Transverse colon (tissue), 4 donors: ENCODE results near the gene RAB11FIP5. TPM values are rescaled to one million over a fixed set of nuclear protein-coding genes. Genes with fewer than 3 reads are reported as not detected.

Source experiments
- DNase-seq: peaks from one replicate; pipeline ENCODE4 v3.0.0-alpha.2; 2019
- H3K27ac ChIP-seq, 4 donors: fragments of 200-600 bp; sonication (generic); 2 replicates each; pipeline ENCODE4 v1.5.1; 2016 to 2018; ENCODE audit warnings: inconsistent platforms in 4 of 4
- H3K27me3 ChIP-seq: fragments of 200-600 bp; sonication (generic); 2 replicates; pipeline ENCODE4 v1.5.1; 2017; ENCODE audit warnings: inconsistent platforms
- H3K36me3 ChIP-seq, 4 donors: fragments of 200-600 bp; sonication (generic); 2 replicates each; pipeline ENCODE4 v1.5.1; 2017 to 2019; ENCODE audit warnings: inconsistent platforms in 4 of 4
- H3K4me1 ChIP-seq, 4 donors: fragments of 200-600 bp; sonication (generic); 2 replicates each; pipeline ENCODE4 v1.5.1; 2017 to 2020; ENCODE audit warnings: inconsistent platforms in 4 of 4
- H3K4me3 ChIP-seq, 4 donors: fragments of 200-600 bp; sonication (generic); 1 replicate in 1 of 4; 2 replicates in 3 of 4; pipeline versions ENCODE4 v1.5.1 to v1.6.1; 2017 to 2019; ENCODE audit warnings: inconsistent platforms in 4 of 4
- H3K9me3 ChIP-seq, 2 donors: fragments of 200-600 bp; sonication (generic); 2 replicates each; pipeline ENCODE4 v1.5.1; 2017 to 2019; ENCODE audit warnings: inconsistent platforms in 2 of 2
- EP300 ChIP-seq: sonication (generic); formaldehyde crosslinking; IDR thresholded peaks from one replicate; pipeline ENCODE4 v1.6.1; 2017; ENCODE audit warnings: antibody characterized with exemption, low read depth
- POLR2A ChIP-seq: fragments of 450-650 bp; IDR thresholded peaks from one replicate; pipeline ENCODE4 v1.6.1; 2016; ENCODE audit warnings: antibody characterized with exemption, mild to moderate bottlenecking, moderate library complexity
- POLR2AphosphoS5 ChIP-seq, 3 donors: sonication (generic); formaldehyde crosslinking; IDR thresholded peaks; one replicate each; pipeline ENCODE4 v1.6.1; 2016; ENCODE audit warnings: antibody characterized with exemption in 3 of 3
- WGBS, 2 donors: methylation state at CpG; one replicate each; pipeline ENCODE4 v1.1.5; 2018; ENCODE audit warnings: low coverage in 1 of 2; 5-methylcytosine and 5-hydroxymethylcytosine counted together
- in situ Hi-C, 4 donors: fragments of 200-750 bp; cut with MboI; loops; one replicate each; pipeline versions ENCODE4 v1.15.0 to v1.15.1; 2017; ENCODE audit warnings: low sequenced_read_pairs in 3 of 4, low pct_ligation_motif_present in 1 of 4, low pct_unique_long_range_greater_than_20kb in 1 of 4
- intact Hi-C: fragments of 100-400 bp; cut with DNase I; formaldehyde crosslinking; loops from one replicate; pipeline ENCODE4 v1.15.1; 2023; ENCODE audit warnings: low total_unique reads
- total RNA-seq, 4 donors: library from RNA; depleted of rRNA; stranded (reverse); fragments of >200 nt; gene quantifications; one replicate each; pipeline ENCODE4 v1.1.0, GENCODE V29; 2016
- TF ChIP-seq, protein P1 (sequence below), 5 experiments: fragments of 200-600 bp in 3 of 5; fragments of 450-650 bp in 2 of 5; sonication (generic) in 3 of 5; IDR thresholded peaks; 1 replicate in 2 of 5; 2 replicates in 3 of 5; pipeline ENCODE4 v1.5.1; 2016 to 2017; ENCODE audit warnings: antibody characterized with exemption in 5 of 5, inconsistent platforms in 3 of 5, mild to moderate bottlenecking in 2 of 5, moderate library complexity in 1 of 5

Gene RAB11FIP5
- total RNA-seq, 4 donors from 2014 or later, result 22.7 to 31.0 (median 26.9) TPM

- intact Hi-C loops, result no loop called here
- no peaks in the 10 kb centered on the region for H3K27me3 ChIP-seq
- H3K27ac ChIP-seq, result no peak overlapping the region
- H3K9me3 ChIP-seq, result peaks cover 0 to 7% of the 10 kb centered on the region in 2 donors
- no peak for TF ChIP-seq EP300
- TF ChIP-seq, protein P1, sequence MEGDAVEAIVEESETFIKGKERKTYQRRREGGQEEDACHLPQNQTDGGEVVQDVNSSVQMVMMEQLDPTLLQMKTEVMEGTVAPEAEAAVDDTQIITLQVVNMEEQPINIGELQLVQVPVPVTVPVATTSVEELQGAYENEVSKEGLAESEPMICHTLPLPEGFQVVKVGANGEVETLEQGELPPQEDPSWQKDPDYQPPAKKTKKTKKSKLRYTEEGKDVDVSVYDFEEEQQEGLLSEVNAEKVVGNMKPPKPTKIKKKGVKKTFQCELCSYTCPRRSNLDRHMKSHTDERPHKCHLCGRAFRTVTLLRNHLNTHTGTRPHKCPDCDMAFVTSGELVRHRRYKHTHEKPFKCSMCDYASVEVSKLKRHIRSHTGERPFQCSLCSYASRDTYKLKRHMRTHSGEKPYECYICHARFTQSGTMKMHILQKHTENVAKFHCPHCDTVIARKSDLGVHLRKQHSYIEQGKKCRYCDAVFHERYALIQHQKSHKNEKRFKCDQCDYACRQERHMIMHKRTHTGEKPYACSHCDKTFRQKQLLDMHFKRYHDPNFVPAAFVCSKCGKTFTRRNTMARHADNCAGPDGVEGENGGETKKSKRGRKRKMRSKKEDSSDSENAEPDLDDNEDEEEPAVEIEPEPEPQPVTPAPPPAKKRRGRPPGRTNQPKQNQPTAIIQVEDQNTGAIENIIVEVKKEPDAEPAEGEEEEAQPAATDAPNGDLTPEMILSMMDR (IDR thresholded peaks at IDR 0.05), result no peak
- no peak for TF ChIP-seq POLR2AphosphoS5 (IDR thresholded peaks at IDR 0.05)
- H3K4me1 ChIP-seq, result no peaks in the 10 kb centered on the region
- H3K4me3 ChIP-seq, result no peak overlapping the region
- DNase-seq, result no peak
- 82 to 88% methylated on average over 1 to 6 of the region's 6 CpGs for whole genome bisulfite sequencing, 2 donors
- in situ Hi-C loops, result no loop called here
- H3K36me3 ChIP-seq, result peaks cover 0 to 16% (median 3%) of the 10 kb centered on the region in 4 donors
Measured at GRCh38 chr2:73053316-73054114, 59.2 kb downstream of the RAB11FIP5 start.

GRCh38 chr2:73050121-73050545 is 62.6 kb downstream of the RAB11FIP5 start:
- 96 to 100% methylated on average over 1 to 6 of the region's 6 CpGs for WGBS, 2 donors
- intact Hi-C loops (no loop called here), in situ Hi-C loops (no loop called here)
- Histone ChIP-seq H3K4me1 (no peaks in the 10 kb centered on the region), H3K9me3 (no peaks in the 10 kb centered on the region), H3K4me3 (no peak overlapping the region), H3K36me3 (no peaks in the 10 kb centered on the region), H3K27ac (no peak overlapping the region), H3K27me3 (no peaks in the 10 kb centered on the region)
- no peak for DNase-seq
- TF ChIP-seq, protein P1 (IDR thresholded peaks at IDR 0.05), result no peak
- no peak for TF ChIP-seq EP300
- TF ChIP-seq POLR2A, result no peak
- no peak for TF ChIP-seq POLR2AphosphoS5 (IDR thresholded peaks at IDR 0.05)

DNA sequence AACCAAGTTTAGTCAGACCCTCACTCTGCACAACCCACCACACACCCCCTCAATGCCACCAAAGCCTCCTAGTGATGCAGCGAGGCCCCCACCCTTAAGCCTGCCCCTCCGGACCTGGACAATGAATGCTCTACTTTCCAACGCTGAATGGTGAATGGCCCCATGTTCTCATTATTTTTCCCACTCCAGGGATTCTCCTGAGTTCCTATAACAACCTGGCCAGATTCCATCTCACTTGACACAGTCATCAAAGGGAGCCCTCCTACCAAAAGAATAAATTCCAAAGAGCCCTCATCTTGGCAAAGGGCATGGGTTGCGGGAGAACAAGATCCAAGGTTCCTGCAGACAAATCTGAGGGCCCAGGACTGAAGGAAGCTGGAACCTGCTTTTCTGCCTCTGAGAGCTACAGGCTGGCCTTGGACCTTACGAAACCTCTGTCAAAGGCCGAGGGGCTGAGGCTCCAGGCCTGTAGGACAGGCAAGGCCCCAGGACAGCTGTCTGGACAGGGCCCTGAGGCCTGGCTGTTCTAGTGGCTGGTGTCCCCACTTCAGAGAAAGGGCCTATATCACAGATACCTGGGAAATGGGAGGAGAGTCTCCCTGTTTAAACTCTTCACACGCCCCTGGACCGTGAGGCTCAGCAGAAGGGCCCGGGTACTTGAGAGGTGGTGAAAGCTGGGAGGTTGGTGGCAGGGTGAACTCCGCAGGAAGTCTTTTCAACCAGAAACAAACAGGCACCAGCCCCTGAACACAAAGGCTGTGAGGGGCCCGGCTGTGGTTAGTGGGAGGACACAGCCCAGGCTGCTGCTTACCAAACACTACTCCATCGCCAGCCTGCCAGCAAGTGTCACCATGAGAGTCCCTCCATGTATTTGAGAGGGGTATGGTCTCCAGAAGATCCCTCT is 68.6 kb downstream of the RAB11FIP5 start:
- no peak for DNase-seq
- intact Hi-C loops, result no loop called here
- no peaks in the 10 kb centered on the region for H3K36me3 ChIP-seq
- 87 to 100% methylated on average over 2 to 11 of the region's 12 CpGs for WGBS, 2 donors
- no peak overlapping the region for H3K27ac ChIP-seq
- H3K4me3 ChIP-seq, result no peak overlapping the region
- in situ Hi-C loops, result no loop called here
- TF ChIP-seq POLR2AphosphoS5 (IDR thresholded peaks at IDR 0.05) (no peak), POLR2A (no peak), EP300 (no peak)
- TF ChIP-seq, protein P1 (IDR thresholded peaks at IDR 0.05), result no peak
- H3K27me3 ChIP-seq, result no peaks in the 10 kb centered on the region
- peaks cover 0 to 5% (median 0%) of the 10 kb centered on the region in 4 donors for H3K4me1 ChIP-seq
- H3K9me3 ChIP-seq, result no peaks in the 10 kb centered on the region

- Histone ChIP-seq H3K4me1 (peaks cover 0 to 5% (median 0%) of the 10 kb centered on the region in 4 donors), H3K4me3 (no peak overlapping the region), H3K9me3 (no peaks in the 10 kb centered on the region), H3K27me3 (no peaks in the 10 kb centered on the region), H3K27ac (no peak overlapping the region), H3K36me3 (no peaks in the 10 kb centered on the region)
- TF ChIP-seq EP300 (no peak), POLR2AphosphoS5 (IDR thresholded peaks at IDR 0.05) (no peak), POLR2A (no peak)
- TF ChIP-seq, protein P1 (IDR thresholded peaks at IDR 0.05), result no peak
- in situ Hi-C loops (no loop called here), intact Hi-C loops (no loop called here)
- 81 to 84% methylated on average over 2 to 5 of the region's 5 CpGs for WGBS, 2 donors
- DNase-seq, result no peak
Measured at GRCh38 chr2:73043276-73043675, 69.5 kb downstream of the RAB11FIP5 start.
